MCF 10A (cell line): ENCODE measurements around the gene ZNF695. TPM values are rescaled to one million over a fixed set of nuclear protein-coding genes. Genes with fewer than 3 reads are reported as not detected.
"Not testable (repeated sequence)": the region's sequence is repeated elsewhere in the genome, so short reads cannot be mapped to it uniquely, and the experiment has no call there.

Experiments
- BruUV-seq: library from RNA; stranded (reverse); fragments of 400-500 nt; replicated peaks from 2 replicates; lab custom pipeline; 2021; lab: Mats Ljungman, UMichigan
- CTCF ChIA-PET: fragments of 300-600 bp; sonication (Branson Sonifier 250); formaldehyde crosslinking; extraction: SDS; loops from one replicate; lab custom pipeline; 2021; ENCODE audit warnings: antibody characterized with exemption, inconsistent platforms; lab: Yijun Ruan, JAX
- POLR2A ChIA-PET: fragments of 300-600, 350-650 bp; sonication (Branson Sonifier 250); formaldehyde crosslinking; extraction: SDS; loops from one replicate; lab custom pipeline; 2020; ENCODE audit warnings: antibody characterized with exemption, inconsistent platforms; lab: Yijun Ruan, JAX
- DNase-seq: peaks from one replicate; pipeline ENCODE4 v3.0.0-alpha.2; 2018; ENCODE audit not compliant: unreplicated experiment
- H3K27ac Mint-ChIP-seq: one replicate; pipeline ENCODE4 v1.8.0; 2022; ENCODE audit warnings: mild to moderate bottlenecking, low read depth, mixed read lengths; ENCODE audit not compliant: unreplicated experiment
- H3K27me3 Mint-ChIP-seq: one replicate; pipeline ENCODE4 v1.8.0; 2022; ENCODE audit warnings: mixed read lengths; ENCODE audit not compliant: insufficient read depth, unreplicated experiment
- H3K36me3 Mint-ChIP-seq: one replicate; pipeline ENCODE4 v1.8.0; 2022; ENCODE audit warnings: mild to moderate bottlenecking, moderate library complexity, mixed read lengths; ENCODE audit not compliant: insufficient read depth, unreplicated experiment
- H3K4me1 Mint-ChIP-seq: one replicate; pipeline ENCODE4 v1.8.0; 2022; ENCODE audit warnings: mixed read lengths; ENCODE audit not compliant: insufficient read depth, unreplicated experiment
- H3K4me3 Mint-ChIP-seq: one replicate; pipeline ENCODE4 v1.8.0; 2022; ENCODE audit warnings: mild to moderate bottlenecking, moderate library complexity, mixed read lengths; ENCODE audit not compliant: unreplicated experiment
- H3K9me3 Mint-ChIP-seq: one replicate; pipeline ENCODE4 v1.8.0; 2022; ENCODE audit warnings: mixed read lengths; ENCODE audit not compliant: unreplicated experiment
- intact Hi-C: fragments of 100-400 bp; cut with micrococcal nuclease; formaldehyde crosslinking; loops from 2 replicates; pipeline ENCODE4 v1.14.1; 2022
- total RNA-seq: library from RNA; stranded (reverse); gene quantifications from 2 replicates; pipeline ENCODE4 v1.2.3, GENCODE V29; 2022
- TF ChIP-seq, protein P1 (sequence below): fragments of 200-600 bp; IDR thresholded peaks from one replicate; pipeline ENCODE4 v1.8.0; 2022; ENCODE audit warnings: antibody characterized with exemption, mild to moderate bottlenecking; ENCODE audit not compliant: unreplicated experiment

ZNF695 gene
- total RNA-seq, 1 experiment from 2014 or later, result 13.8 TPM

DNA sequence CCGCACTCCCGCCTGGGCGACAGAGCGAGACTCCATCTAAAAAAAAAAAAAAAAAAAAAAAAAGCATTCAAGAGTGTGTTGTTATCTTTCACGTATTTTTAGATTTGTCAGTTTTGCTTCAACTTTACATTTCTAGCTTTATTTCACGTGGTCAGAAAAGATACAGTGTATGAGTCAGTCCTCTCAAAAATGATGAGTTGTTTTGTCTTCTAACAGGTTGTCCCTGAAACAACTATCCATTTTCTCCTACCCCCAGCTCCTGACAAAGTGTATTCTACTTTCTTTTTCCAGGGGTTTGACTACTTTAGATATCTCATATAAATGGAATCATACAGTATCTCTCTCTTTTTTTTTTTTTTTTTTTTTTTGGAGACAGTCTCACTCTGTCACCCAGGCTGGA, 5.5 kb upstream of the ZNF695 start:
- Mint-ChIP-seq H3K36me3 (no peaks in the 10 kb centered on the region), H3K9me3 (peaks cover 21% of the 10 kb centered on the region), H3K27me3 (no peaks in the 10 kb centered on the region), H3K4me3 (no peak overlapping the region), H3K27ac (no peak overlapping the region), H3K4me1 (no peaks in the 10 kb centered on the region)
- intact Hi-C loops, result no loop called here
- BruUV-seq, result no TSS peak
- DNase-seq, result peak; percentile 34
- TF ChIP-seq, protein P1, sequence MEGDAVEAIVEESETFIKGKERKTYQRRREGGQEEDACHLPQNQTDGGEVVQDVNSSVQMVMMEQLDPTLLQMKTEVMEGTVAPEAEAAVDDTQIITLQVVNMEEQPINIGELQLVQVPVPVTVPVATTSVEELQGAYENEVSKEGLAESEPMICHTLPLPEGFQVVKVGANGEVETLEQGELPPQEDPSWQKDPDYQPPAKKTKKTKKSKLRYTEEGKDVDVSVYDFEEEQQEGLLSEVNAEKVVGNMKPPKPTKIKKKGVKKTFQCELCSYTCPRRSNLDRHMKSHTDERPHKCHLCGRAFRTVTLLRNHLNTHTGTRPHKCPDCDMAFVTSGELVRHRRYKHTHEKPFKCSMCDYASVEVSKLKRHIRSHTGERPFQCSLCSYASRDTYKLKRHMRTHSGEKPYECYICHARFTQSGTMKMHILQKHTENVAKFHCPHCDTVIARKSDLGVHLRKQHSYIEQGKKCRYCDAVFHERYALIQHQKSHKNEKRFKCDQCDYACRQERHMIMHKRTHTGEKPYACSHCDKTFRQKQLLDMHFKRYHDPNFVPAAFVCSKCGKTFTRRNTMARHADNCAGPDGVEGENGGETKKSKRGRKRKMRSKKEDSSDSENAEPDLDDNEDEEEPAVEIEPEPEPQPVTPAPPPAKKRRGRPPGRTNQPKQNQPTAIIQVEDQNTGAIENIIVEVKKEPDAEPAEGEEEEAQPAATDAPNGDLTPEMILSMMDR, result no peak
- ChIA-PET CTCF (interaction anchor here (0.7 to 1.7 kb wide), 2 partner anchors 15 to 111 kb away, joined by 3 to 5 read pairs; no protein-coding TSS in a partner anchor), POLR2A (interaction anchor here (0.6 to 0.8 kb wide), 3 partner anchors 57 to 83 kb away, joined by 3 to 4 read pairs (median 3); no protein-coding TSS in a partner anchor)

GRCh38 chr1:247008406-247008799, 546 bp upstream of the ZNF695 start:
- no peak for DNase-seq
- intact Hi-C loops, result loop anchor here (5.0 to 10.0 kb wide), 2 partner anchors 69 to 326 kb away; partner anchors contain the start of genes ZNF496 and ZNF670
- CTCF ChIA-PET, result interaction anchor here (0.6 to 2.0 kb wide), 2 partner anchors 17 to 202 kb away, joined by 3 to 7 read pairs; no protein-coding TSS in a partner anchor
- no TSS peak for BruUV-seq
- peak overlapping the region; percentile 99 for H3K27ac Mint-ChIP-seq
- no peaks in the 10 kb centered on the region for H3K27me3 Mint-ChIP-seq
- H3K9me3 Mint-ChIP-seq, result peaks cover 18% of the 10 kb centered on the region
- TF ChIP-seq, protein P1, result no peak
- no peaks in the 10 kb centered on the region for H3K4me1 Mint-ChIP-seq
- H3K36me3 Mint-ChIP-seq, result peaks cover 9% of the 10 kb centered on the region
- peak overlapping the region; percentile 96 for H3K4me3 Mint-ChIP-seq
- POLR2A ChIA-PET, result interaction anchor here (0.6 to 3.8 kb wide), 12 partner anchors 18 to 869 kb away, joined by 3 to 33 read pairs (median 4); partner anchors contain the start of genes AHCTF1, ZNF669 and ZNF670

DNA sequence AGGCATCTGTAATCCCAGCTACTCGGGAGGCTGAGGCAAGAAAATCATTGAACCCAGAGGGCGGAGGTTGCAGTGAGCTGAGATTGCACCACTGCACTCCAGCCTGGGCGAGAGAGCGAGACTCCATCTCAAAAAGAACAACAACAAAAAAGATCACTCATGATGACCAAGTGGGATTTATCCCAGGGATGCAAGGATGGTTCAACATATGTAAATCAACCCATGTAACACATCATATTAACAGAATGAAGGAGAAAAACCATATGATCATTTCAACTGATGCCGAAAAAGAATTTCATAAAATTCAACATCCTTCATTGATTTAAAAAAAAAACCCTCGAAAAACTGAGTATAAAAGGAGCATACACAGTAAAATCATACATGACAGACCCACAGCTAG, 3.8 kb downstream of the ZNF695 start:
- H3K9me3 Mint-ChIP-seq, result peaks cover 47% of the 10 kb centered on the region
- CTCF ChIA-PET, H3K4me3 Mint-ChIP-seq, H3K4me1 Mint-ChIP-seq, DNase-seq, BruUV-seq, H3K27me3 Mint-ChIP-seq: not testable (repeated sequence)
- intact Hi-C loops, result loop anchor here (10.0 kb wide), 1 partner anchor 331 kb away; the partner anchor contains the start of gene ZNF496
- H3K36me3 Mint-ChIP-seq, result peaks cover 32% of the 10 kb centered on the region
- POLR2A ChIA-PET, result interaction anchor here (1.6 kb wide), 1 partner anchor 72 kb away, joined by 4 read pairs; the partner anchor contains the start of gene AHCTF1
- H3K27ac Mint-ChIP-seq, result peak overlapping the region; percentile 36

DNA sequence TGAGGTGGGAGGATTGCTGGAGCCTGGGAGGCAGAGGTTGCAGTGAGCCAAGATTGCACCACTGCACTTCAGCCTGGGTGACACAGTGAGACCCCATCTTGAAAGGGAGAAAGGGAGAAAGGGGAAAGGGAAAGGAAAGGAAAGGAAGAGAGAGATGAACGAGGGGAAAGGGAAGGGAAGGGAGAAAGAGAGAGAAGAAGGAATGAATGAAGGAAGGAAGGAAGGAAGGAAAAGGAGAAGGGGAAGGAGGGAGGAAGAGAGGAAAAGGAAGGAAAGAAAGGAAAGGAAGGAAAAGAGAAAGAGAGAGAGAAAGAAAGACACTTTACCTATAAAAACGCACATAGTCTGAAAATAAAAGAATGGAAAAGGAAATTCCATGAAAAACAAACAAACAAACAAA, 18.0 kb downstream of the ZNF695 start:
- ChIA-PET CTCF (no interaction called here), POLR2A (no interaction called here)
- BruUV-seq, result no TSS peak
- H3K27ac Mint-ChIP-seq, result no peak overlapping the region
- intact Hi-C loops, result no loop called here
- H3K36me3 Mint-ChIP-seq, result peaks cover 75% of the 10 kb centered on the region
- no peaks in the 10 kb centered on the region for H3K27me3 Mint-ChIP-seq
- H3K9me3 Mint-ChIP-seq, result peaks cover 73% of the 10 kb centered on the region
- H3K4me1 Mint-ChIP-seq, result no peaks in the 10 kb centered on the region
- TF ChIP-seq, protein P1, result no peak
- no peak overlapping the region for H3K4me3 Mint-ChIP-seq
- no peak for DNase-seq
